GM12801 (cell line): ENCODE results near the gene MTX1.

Experiments
- CTCF ChIP-seq: IDR thresholded peaks from one replicate; pipeline ENCODE4 v1.5.1; 2011; ENCODE audit warnings: control low read depth; ENCODE audit not compliant: insufficient read length; ENCODE audit errors: extremely low read depth

Gene MTX1

DNA sequence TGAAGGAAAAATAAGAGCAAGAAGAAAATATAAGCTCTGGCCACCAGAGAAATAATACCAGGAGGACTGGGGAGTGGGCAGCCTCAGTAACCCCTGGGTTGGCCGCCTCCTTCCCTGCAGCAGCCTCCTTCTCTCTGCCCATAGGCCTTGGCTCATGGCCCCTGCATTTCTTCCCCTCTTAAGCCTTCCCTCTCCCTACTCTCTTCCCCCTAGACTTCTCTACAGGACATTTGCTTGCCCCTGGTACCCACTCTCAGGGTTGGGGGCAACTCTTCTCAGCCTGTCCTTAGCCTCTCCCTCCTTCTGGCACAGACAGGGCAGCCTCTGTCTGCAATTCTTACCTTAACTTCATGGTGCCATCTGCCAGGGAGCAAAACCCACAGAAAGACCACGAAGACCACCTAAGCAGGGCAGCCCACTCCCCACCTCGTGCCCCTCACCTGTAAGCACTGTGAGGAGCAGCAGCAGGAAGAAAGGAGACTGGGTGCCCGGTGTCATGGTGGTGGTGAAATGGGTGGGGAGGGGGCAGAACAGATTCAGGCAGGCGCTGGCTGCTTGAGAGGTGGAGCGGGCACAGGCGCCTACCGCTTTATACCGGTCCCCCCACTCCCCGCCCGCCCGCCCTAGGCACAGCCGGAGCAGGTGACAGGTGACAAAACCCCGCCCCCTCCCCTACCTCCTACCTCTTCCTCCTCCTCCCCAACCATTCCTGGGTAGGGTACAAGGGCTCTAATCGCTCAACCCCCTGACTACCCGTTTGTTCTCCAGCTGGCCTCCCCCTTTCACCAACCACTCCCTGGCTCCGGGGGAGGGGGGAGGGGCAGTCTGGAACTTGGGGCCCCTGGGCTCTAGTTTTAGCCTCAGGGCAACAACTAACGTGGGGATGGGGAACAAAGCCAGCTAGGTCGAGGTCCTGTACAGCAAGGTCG is 15.9 kb upstream of the MTX1 start:
- no peak for TF ChIP-seq CTCF

DNA sequence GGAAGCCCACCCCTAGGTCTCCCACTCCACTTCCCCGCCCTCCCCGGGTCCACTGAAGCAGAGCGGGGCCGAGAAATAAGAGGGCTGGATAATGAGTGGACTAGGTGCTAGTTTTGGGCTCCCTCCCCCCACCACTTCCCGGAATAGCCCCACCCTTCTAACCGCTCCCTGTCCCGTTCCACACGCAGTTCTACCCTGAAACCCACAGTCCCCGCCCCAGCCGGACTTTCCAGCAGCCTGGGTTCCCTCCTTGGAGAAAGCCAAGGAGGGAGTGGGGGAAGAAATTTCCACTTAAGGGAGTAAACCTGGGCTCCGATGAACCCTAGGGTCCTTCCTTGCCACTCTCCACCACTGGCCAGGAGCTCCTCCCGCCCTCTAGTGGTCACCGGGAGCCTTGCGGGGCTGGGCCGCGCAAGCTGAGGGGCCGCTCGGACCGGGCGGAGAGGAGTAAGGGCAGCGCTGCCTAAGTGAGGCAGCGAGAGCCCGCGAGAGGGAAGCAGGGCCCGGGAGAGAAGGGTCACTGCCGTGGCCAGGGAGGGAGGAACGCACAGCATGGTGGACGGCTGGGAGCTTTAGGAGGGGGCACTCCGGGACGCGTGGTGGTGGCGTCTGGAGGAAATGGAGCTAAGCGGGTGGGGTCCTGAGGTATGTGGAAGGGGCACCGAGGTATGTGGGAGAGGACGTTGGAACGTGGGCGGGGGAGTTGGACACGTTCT is 15.1 kb upstream of the MTX1 start:
- no peak for TF ChIP-seq CTCF

DNA sequence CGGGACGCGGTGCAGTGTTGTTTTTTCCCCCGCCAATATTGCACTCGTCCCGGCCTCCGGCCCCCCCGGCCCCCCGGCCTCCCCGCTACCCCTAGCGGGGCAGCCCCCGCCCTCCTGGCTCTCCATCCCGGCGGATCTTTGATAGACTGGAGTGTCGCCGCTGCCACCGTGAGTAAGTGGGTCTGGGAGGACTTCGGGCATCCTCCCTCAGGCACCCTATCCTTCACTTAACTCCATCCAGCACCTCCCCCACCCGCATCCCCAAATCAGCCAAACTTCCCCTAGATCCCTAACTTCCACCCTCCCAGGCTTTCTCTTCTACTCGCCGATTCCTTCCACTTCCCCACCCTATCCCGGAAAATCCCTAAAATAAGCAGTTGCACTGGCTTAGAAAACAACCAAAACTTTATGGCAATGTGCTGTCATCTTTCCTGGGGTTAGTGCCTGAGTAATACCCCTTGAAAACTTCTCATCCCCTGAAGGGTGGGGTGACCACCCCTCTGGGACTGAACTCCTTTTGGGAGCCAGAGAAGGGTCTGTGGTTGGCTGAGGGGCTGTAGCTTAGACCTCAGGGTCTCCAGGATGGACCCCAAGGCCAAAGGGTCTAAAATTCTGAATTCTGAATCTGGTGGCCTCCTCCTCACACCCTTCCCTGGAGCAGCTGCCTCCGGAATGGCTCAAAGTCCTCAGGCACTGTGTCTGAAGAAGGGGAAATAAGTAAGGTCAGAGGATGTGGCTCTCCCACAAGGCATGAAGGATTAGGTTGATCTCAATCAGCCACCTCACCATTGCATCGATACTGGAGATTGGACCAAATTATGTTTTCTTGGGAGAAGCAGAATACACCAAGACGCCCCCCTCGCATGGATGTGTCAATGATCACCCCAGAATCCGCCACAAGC is 13.0 kb upstream of the MTX1 start:
- no peak for TF ChIP-seq CTCF

GRCh38 chr1:155196103-155196892 is 12.2 kb upstream of the MTX1 start:
- no peak for TF ChIP-seq CTCF

DNA sequence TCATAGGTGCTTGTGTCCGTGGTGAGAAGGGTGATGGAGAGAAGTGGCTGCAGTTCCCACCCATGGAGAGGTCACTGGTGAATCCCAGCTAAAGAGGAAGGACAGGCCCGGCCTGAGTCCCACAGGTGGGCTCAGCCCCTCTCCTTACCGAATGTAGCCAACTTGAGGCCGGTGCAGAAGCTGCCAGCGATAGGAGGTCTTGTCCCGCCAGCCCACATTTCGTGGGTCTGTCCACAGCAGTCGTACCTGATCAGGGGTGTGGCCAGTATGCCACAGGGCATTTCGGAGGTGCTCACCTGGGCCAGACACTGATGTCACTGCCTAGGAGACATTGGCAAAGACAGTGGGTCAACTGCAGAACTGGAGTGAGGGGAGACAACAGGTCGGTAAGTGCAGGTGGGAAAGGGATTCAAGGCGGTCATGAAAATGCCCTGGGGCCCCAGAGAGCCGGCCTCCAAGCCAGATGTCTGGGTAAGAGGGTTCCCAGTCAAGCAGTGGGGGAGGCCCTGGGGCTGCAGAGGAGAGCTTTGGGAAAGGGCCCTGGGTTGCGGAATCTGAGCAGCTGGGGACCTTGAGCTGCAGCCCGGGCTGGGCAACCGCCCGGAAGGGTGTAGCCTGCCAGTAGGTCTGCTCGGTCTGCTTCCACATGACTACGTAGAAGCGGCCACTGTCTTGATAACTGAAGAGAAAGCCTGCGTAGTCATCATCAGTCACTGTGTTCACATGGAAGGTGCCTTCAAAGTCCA is 11.4 kb upstream of the MTX1 start:
- no peak for TF ChIP-seq CTCF

DNA sequence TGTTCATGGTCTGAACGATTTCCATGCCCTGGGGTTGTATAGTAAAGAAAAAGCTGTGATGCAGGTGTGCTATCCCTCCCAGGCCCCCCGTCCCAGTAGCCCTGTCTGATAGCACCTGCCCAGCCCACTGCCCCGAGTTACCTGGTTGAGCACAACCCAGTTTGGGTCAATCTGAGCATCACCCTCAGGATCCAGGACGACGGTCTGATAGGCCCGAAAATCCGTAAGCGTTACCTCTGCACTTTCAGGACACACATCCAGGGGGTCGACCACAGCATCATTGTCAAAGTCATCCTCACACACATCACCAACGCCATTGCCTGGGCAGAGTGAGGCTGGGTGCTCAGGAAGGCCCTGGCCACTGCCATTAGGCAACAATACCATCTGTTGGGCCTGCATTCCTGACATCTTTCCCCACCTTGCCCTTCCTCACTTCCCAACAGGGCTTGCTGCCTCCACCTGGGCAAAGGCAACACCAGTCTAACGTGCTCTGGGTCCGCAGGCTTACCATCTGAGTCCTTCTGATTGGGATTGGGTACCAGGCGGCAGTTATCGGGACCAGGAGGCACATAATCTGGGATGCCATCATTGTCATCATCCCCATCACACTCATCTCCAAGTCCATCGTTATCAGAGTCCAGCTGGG is 10.5 kb upstream of the MTX1 start:
- TF ChIP-seq CTCF: no peak
